ENCODE results near the gene SSBP1.
"Not testable (repeated sequence)": the region's sequence is repeated elsewhere in the genome, so short reads cannot be mapped to it uniquely, and the experiment has no call there.

SSBP1 gene

GRCh38 chr7:141738592-141739013 lies 445 bp downstream of the SSBP1 start:
- DNase-seq (ENCODE audit: low read depth): no peak
- TF ChIP-seq CTCF (IDR thresholded peaks at IDR 0.05; ENCODE audit: control insufficient read depth, insufficient read depth, low read depth, low read length, missing control alignments): no peak
- H3K4me3 ChIP-seq (ENCODE audit: control insufficient read depth, low read depth, low read length): peak overlapping the region; percentile 70

GRCh38 chr7:141739250-141739649 lies 1.1 kb downstream of the SSBP1 start:
- no peak overlapping the region; the same call in 1 of the 2 replicates for H3K4me3 ChIP-seq (ENCODE audit: control insufficient read depth, low read depth, low read length)
- TF ChIP-seq CTCF (IDR thresholded peaks at IDR 0.05; ENCODE audit: control insufficient read depth, insufficient read depth, low read depth, low read length, missing control alignments): no peak

GRCh38 chr7:141742229-141742628 lies 4.1 kb downstream of the SSBP1 start:
- H3K4me3 ChIP-seq (ENCODE audit: control insufficient read depth, low read depth, low read length): no peak overlapping the region
- no peak for DNase-seq (ENCODE audit: low read depth)
- TF ChIP-seq CTCF (IDR thresholded peaks at IDR 0.05; ENCODE audit: control insufficient read depth, insufficient read depth, low read depth, low read length, missing control alignments): no peak

More at GRCh38 chr7:141739250-141739649, 1.1 kb downstream of the SSBP1 start:
- no peak for DNase-seq (ENCODE audit: low read depth)

GRCh38 chr7:141744131-141744530 lies 6.0 kb downstream of the SSBP1 start:
- no peak for DNase-seq (ENCODE audit: low read depth)
- TF ChIP-seq CTCF (IDR thresholded peaks at IDR 0.05; ENCODE audit: control insufficient read depth, insufficient read depth, low read depth, low read length, missing control alignments): no peak
- no peak overlapping the region for H3K4me3 ChIP-seq (ENCODE audit: control insufficient read depth, low read depth, low read length)

- no peak for DNase-seq (ENCODE audit: low read depth)
- TF ChIP-seq CTCF (IDR thresholded peaks at IDR 0.05; ENCODE audit: control insufficient read depth, insufficient read depth, low read depth, low read length, missing control alignments): no peak
- no peak overlapping the region for H3K4me3 ChIP-seq (ENCODE audit: control insufficient read depth, low read depth, low read length)
Measured at GRCh38 chr7:141748396-141748795, 10.2 kb downstream of the SSBP1 start.

GRCh38 chr7:141751904-141752303 lies 13.7 kb downstream of the SSBP1 start:
- not testable (repeated sequence) for DNase-seq (ENCODE audit: low read depth); H3K4me3 ChIP-seq (ENCODE audit: control insufficient read depth, low read depth, low read length)

- no peak for DNase-seq (ENCODE audit: low read depth)
- no peak overlapping the region for H3K4me3 ChIP-seq (ENCODE audit: control insufficient read depth, low read depth, low read length)
- peak; percentile 16 for TF ChIP-seq CTCF (IDR thresholded peaks at IDR 0.05; ENCODE audit: control insufficient read depth, insufficient read depth, low read depth, low read length, missing control alignments)
Measured at GRCh38 chr7:141752634-141753033, 14.5 kb downstream of the SSBP1 start.
